Liver (tissue), 9 donors: ENCODE measurements around the gene XXYLT1. TPM values are rescaled to one million over a fixed set of nuclear protein-coding genes. Genes with fewer than 3 reads are reported as not detected.

Source experiments
- DNase-seq: peaks from one replicate; pipeline ENCODE4 v3.0.0-alpha.2; 2017; ENCODE audit warnings: low spot score
- H3K27ac ChIP-seq, 2 donors: one replicate each; pipeline ENCODE4 v1.7.0; 2013; ENCODE audit warnings: inconsistent platforms in 2 of 2, low read length in 2 of 2, control low read depth in 1 of 2, low read depth in 1 of 2, mild to moderate bottlenecking in 1 of 2
- H3K27me3 ChIP-seq, 4 donors: one replicate each; pipeline versions ENCODE4 v1.6.1 to v1.7.0; 2013; ENCODE audit warnings: low read length in 3 of 4, inconsistent platforms in 1 of 4, mild to moderate bottlenecking in 1 of 4, moderate library complexity in 1 of 4; ENCODE audit not compliant: control insufficient read depth in 4 of 4, insufficient read depth in 4 of 4
- H3K36me3 ChIP-seq, 4 donors: one replicate each; pipeline versions ENCODE4 v1.6.1 to v1.7.0; 2013; ENCODE audit warnings: low read length in 3 of 4, mild to moderate bottlenecking in 3 of 4, low read depth in 1 of 4, moderate library complexity in 1 of 4; ENCODE audit not compliant: control insufficient read depth in 4 of 4, insufficient read depth in 3 of 4
- H3K4me1 ChIP-seq, 4 donors: one replicate each; pipeline versions ENCODE4 v1.6.1 to v1.7.0; 2013; ENCODE audit warnings: low read length in 3 of 4, mild to moderate bottlenecking in 3 of 4, moderate library complexity in 1 of 4; ENCODE audit not compliant: control insufficient read depth in 4 of 4, insufficient read depth in 4 of 4
- H3K4me3 ChIP-seq, 3 donors: one replicate each; pipeline versions ENCODE4 v1.6.1 to v1.7.0; 2013; ENCODE audit warnings: low read length in 3 of 3, control low read depth in 1 of 3, low read depth in 1 of 3, mild to moderate bottlenecking in 1 of 3
- H3K9ac ChIP-seq, 2 donors: one replicate each; pipeline ENCODE4 v1.7.0; 2013; ENCODE audit warnings: low read length in 2 of 2, mild to moderate bottlenecking in 2 of 2, moderate library complexity in 2 of 2, control low read depth in 1 of 2, low read depth in 1 of 2
- H3K9me3 ChIP-seq, 4 donors: one replicate each; pipeline versions ENCODE4 v1.6.1 to v1.7.0; 2013; ENCODE audit warnings: low read length in 3 of 4; ENCODE audit not compliant: control insufficient read depth in 4 of 4
- ATF3 ChIP-seq: IDR thresholded peaks from 2 replicates; pipeline ENCODE4 v1.6.1; 2016; ENCODE audit warnings: antibody characterized with exemption
- CTCF ChIP-seq: fragments of 150-350 bp; IDR thresholded peaks from 2 replicates; pipeline ENCODE4 v1.5.1; 2017; ENCODE audit warnings: improper control_type of control experiment, low read depth, low read length; ENCODE audit not compliant: missing input control
- EGR1 ChIP-seq, 2 donors: IDR thresholded peaks; 2 replicates each; pipeline ENCODE4 v1.6.1; 2016 to 2018; ENCODE audit warnings: antibody characterized with exemption in 2 of 2, low read depth in 2 of 2
- FOXA1 ChIP-seq: IDR thresholded peaks from 2 replicates; pipeline ENCODE4 v1.6.1; 2016; ENCODE audit warnings: antibody characterized with exemption
- FOXA2 ChIP-seq: IDR thresholded peaks from 2 replicates; pipeline ENCODE4 v1.6.1; 2016; ENCODE audit warnings: antibody characterized with exemption
- GABPA ChIP-seq, 2 donors: IDR thresholded peaks in 1 of 2; conservative IDR thresholded peaks in 1 of 2; 2 replicates each; pipeline ENCODE4 v1.6.1; 2016; ENCODE audit warnings: antibody characterized with exemption in 2 of 2, mild to moderate bottlenecking in 1 of 2, moderate library complexity in 1 of 2
- HNF4A ChIP-seq, 2 donors: conservative IDR thresholded peaks; 2 replicates each; pipeline ENCODE4 v1.6.1; 2016; ENCODE audit warnings: antibody characterized with exemption in 2 of 2, mild to moderate bottlenecking in 2 of 2
- HNF4G ChIP-seq: IDR thresholded peaks from 2 replicates; pipeline ENCODE4 v1.6.1; 2016; ENCODE audit warnings: antibody characterized with exemption
- JUND ChIP-seq, 2 donors: IDR thresholded peaks; 2 replicates each; pipeline ENCODE4 v1.6.1; 2016; ENCODE audit warnings: antibody characterized with exemption in 2 of 2
- MAX ChIP-seq: IDR thresholded peaks from 2 replicates; pipeline ENCODE4 v1.6.1; 2016; ENCODE audit warnings: antibody characterized with exemption
- NR2F2 ChIP-seq: IDR thresholded peaks from 2 replicates; pipeline ENCODE4 v1.6.1; 2016; ENCODE audit warnings: antibody characterized with exemption
- RAD21 ChIP-seq, 2 donors: IDR thresholded peaks; 2 replicates each; pipeline ENCODE4 v1.6.1; 2016; ENCODE audit warnings: antibody characterized with exemption in 2 of 2, mild to moderate bottlenecking in 2 of 2
- REST ChIP-seq: IDR thresholded peaks from 2 replicates; pipeline ENCODE4 v1.6.1; 2016; ENCODE audit warnings: antibody characterized with exemption, mild to moderate bottlenecking
- RXRA ChIP-seq, 2 donors: IDR thresholded peaks; 2 replicates each; pipeline ENCODE4 v1.6.1; 2017 to 2018; ENCODE audit warnings: antibody characterized with exemption in 2 of 2, mild to moderate bottlenecking in 1 of 2
- SP1 ChIP-seq: IDR thresholded peaks from 2 replicates; pipeline ENCODE4 v1.6.1; 2018; ENCODE audit warnings: antibody characterized with exemption, mild to moderate bottlenecking
- TAF1 ChIP-seq: conservative IDR thresholded peaks from 2 replicates; pipeline ENCODE4 v1.6.1; 2016; ENCODE audit warnings: antibody characterized with exemption, mild to moderate bottlenecking
- YY1 ChIP-seq: IDR thresholded peaks from 2 replicates; pipeline ENCODE4 v1.6.1; 2016; ENCODE audit warnings: antibody characterized with exemption, mild to moderate bottlenecking
- ZBTB33 ChIP-seq: IDR thresholded peaks from 2 replicates; pipeline ENCODE4 v1.6.1; 2016; ENCODE audit warnings: antibody characterized with exemption
- WGBS: extraction: QIAGEN DNeasy Blood & Tissue Kit; methylation state at CpG from one replicate; pipeline ENCODE4 v1.1.7; 2013; 5-methylcytosine and 5-hydroxymethylcytosine counted together
- polyA plus RNA-seq, 2 donors: library from polyadenylated mRNA; stranded (reverse) in 1 of 2; unstranded in 1 of 2; fragments of 200-250 nt in 1 of 2; fragments of >200 nt in 1 of 2; fragmentation: Nextera tagmentation in 1 of 2; extraction: Ambion mirVana in 1 of 2; gene quantifications; one replicate each; pipeline versions ENCODE4 v1.2.1 to v1.2.3, GENCODE V29; 2013 to 2015
- total RNA-seq, 2 donors: library from RNA; depleted of rRNA; stranded (reverse); fragments of >200 nt; gene quantifications; one replicate each; pipeline ENCODE4 v1.2.3, GENCODE V29; 2014
- donor health status: healthy.
- donor health status: healthy.
- donor health status: healthy.
- donor health status: healthy.
- donor health status: healthy.

XXYLT1 gene
- total and polyA plus RNA-seq, 4 donors = 0.93 to 7.6 (median 2.8) TPM

GRCh38 chr3:195034101-195034500, 236.9 kb downstream of the XXYLT1 start (continued):
- TF ChIP-seq TAF1 (no peak), FOXA1 (no peak), RAD21 (IDR thresholded peaks at IDR 0.05) (no peak)

GRCh38 chr3:195033531-195034091, 237.3 kb downstream of the XXYLT1 start:
- Histone ChIP-seq H3K4me3 (no peak overlapping the region), H3K9ac (no peak overlapping the region), H3K4me1 (peaks cover 29 to 46% (median 41%) of the 10 kb centered on the region in 4 donors), H3K9me3 (no peaks in the 10 kb centered on the region), H3K27ac (peak overlapping the region; percentile 14 to 78), H3K36me3 (no peaks in the 10 kb centered on the region), H3K27me3 (no peaks in the 10 kb centered on the region)
- WGBS = 34% methylated on average over 12 of the region's 12 CpGs
- TF ChIP-seq ZBTB33 (peak; percentile 80), RXRA (IDR thresholded peaks at IDR 0.05) (peak; percentile 79 to 90), NR2F2 (peak; percentile 79), EGR1 (IDR thresholded peaks at IDR 0.05; ENCODE audit: low read depth in 2 of 2) (peak; percentile 48 to 73), CTCF (no peak), FOXA1 (peak; percentile 93), ATF3 (peak; percentile 88), JUND (IDR thresholded peaks at IDR 0.05) (peak; percentile 86 to 94), RAD21 (IDR thresholded peaks at IDR 0.05) (peak; percentile 50 to 59), HNF4A (conservative IDR thresholded peaks at IDR 0.05) (peak; percentile 86 to 90), TAF1 (no peak), GABPA (IDR thresholded peaks at IDR 0.05 in 1 of 2, conservative IDR thresholded peaks at IDR 0.05 in 1 of 2) (peak in 1 of 2 donors; percentile 9), MAX (peak; percentile 92), FOXA2 (peak; percentile 95), SP1 (peak; percentile 91), HNF4G (peak; percentile 62), REST (peak; percentile 41), YY1 (no peak)
- no peak for DNase-seq
